Measurements from ENCODE around the gene ANKS3. TPM values are rescaled to one million over a fixed set of nuclear protein-coding genes. Genes with fewer than 3 reads are reported as not detected.

The ANKS3 gene
- total RNA-seq, 2 experiments from 2014 or later: 17.6 to 21.7 TPM

DNA sequence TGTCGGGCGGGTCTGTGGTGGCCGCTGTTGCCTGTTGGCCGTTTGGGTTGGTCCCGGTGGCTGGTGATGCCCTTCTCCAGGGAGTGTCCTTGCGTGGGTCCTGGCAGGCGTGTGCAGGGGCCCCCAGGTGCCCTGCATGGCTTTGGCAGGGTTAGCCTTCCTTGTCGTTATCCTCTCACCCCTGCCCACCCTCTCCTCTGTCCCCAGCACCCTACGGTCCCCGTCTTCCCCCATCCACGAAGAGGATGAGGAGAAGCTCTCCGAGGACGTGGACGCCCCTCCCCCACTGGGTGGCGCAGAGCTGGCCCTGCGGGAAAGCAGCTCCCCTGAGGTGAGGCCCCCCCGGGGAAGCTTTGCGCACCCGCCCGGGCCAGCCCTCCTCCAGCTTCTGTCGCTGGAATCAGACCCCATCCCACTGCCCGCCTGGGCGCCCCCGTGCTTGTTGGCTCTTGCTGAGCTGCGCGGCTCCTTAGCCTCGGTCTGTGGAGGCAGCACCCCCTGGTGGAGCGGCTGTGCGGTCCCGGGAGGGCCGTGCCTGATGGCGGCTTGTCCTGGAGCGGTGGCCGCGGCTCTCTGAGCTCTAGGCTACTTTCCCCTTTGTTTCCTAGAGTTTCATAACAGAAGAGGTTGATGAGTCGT lies 51.3 kb downstream of the ANKS3 start:
- H3K9me2 ChIP-seq (ENCODE audit: insufficient read depth, low read length): no peaks in the 10 kb centered on the region
- no peaks in the 10 kb centered on the region for H4K20me1 ChIP-seq (ENCODE audit: insufficient read depth, low read length)
- BruUV-seq (replicated peaks): no TSS peak
- no peaks in the 10 kb centered on the region for H3K4me1 ChIP-seq (ENCODE audit: insufficient read depth, low read length, poor library complexity, severe bottlenecking)
- no peak overlapping the region for H3K4me2 ChIP-seq (ENCODE audit: low read length)
- no peaks in the 10 kb centered on the region for H3K79me2 ChIP-seq (ENCODE audit: insufficient read depth, low read depth, low read length)
- no peaks in the 10 kb centered on the region for H3K36me3 ChIP-seq (ENCODE audit: insufficient read depth, low read length)
- intact Hi-C loops (cut with micrococcal nuclease; ENCODE audit: unreplicated experiment): no loop called here
- CTCF ChIA-PET (ENCODE audit: unreplicated experiment): no interaction called here
- H2AFZ ChIP-seq (ENCODE audit: low read length): no peak overlapping the region
- no peak overlapping the region for H3K4me3 ChIP-seq (ENCODE audit: low read depth, low read length, poor library complexity, severe bottlenecking)
- POLR2A ChIA-PET: no interaction called here
- no peak for DNase-seq (ENCODE audit: low spot score)
- TF ChIP-seq EZH2phosphoT487 (IDR thresholded peaks at IDR 0.05; ENCODE audit: borderline replicate concordance, low read depth, low read length) (no peak), CTCF (conservative IDR thresholded peaks at IDR 0.05; ENCODE audit: low read length) (peak; percentile 60)
- H3K9me3 ChIP-seq (ENCODE audit: low read length): no peaks in the 10 kb centered on the region
- no peak overlapping the region for H3K27ac ChIP-seq (ENCODE audit: low read depth, low read length, poor library complexity, severe bottlenecking)

GRCh38 chr16:4682084-4682591 lies 51.9 kb downstream of the ANKS3 start:
- DNase-seq (ENCODE audit: low spot score): no peak
- POLR2A ChIA-PET: no interaction called here
- TF ChIP-seq CTCF (conservative IDR thresholded peaks at IDR 0.05; ENCODE audit: low read length): no peak
- TF ChIP-seq EZH2phosphoT487 (IDR thresholded peaks at IDR 0.05; ENCODE audit: borderline replicate concordance, low read depth, low read length): no peak
- Histone ChIP-seq H3K4me3 (ENCODE audit: low read depth, low read length, poor library complexity, severe bottlenecking) (no peak overlapping the region), H3K4me2 (ENCODE audit: low read length) (no peak overlapping the region), H3K9me2 (ENCODE audit: insufficient read depth, low read length) (no peaks in the 10 kb centered on the region), H4K20me1 (ENCODE audit: insufficient read depth, low read length) (no peaks in the 10 kb centered on the region), H3K4me1 (ENCODE audit: insufficient read depth, low read length, poor library complexity, severe bottlenecking) (no peaks in the 10 kb centered on the region), H2AFZ (ENCODE audit: low read length) (no peak overlapping the region), H3K36me3 (ENCODE audit: insufficient read depth, low read length) (no peaks in the 10 kb centered on the region), H3K27ac (ENCODE audit: low read depth, low read length, poor library complexity, severe bottlenecking) (no peak overlapping the region), H3K9me3 (ENCODE audit: low read length) (no peaks in the 10 kb centered on the region), H3K79me2 (ENCODE audit: insufficient read depth, low read depth, low read length) (no peaks in the 10 kb centered on the region)
- CTCF ChIA-PET (ENCODE audit: unreplicated experiment): no interaction called here
- intact Hi-C loops (cut with micrococcal nuclease; ENCODE audit: unreplicated experiment): no loop called here
- no TSS peak for BruUV-seq (replicated peaks)

DNA sequence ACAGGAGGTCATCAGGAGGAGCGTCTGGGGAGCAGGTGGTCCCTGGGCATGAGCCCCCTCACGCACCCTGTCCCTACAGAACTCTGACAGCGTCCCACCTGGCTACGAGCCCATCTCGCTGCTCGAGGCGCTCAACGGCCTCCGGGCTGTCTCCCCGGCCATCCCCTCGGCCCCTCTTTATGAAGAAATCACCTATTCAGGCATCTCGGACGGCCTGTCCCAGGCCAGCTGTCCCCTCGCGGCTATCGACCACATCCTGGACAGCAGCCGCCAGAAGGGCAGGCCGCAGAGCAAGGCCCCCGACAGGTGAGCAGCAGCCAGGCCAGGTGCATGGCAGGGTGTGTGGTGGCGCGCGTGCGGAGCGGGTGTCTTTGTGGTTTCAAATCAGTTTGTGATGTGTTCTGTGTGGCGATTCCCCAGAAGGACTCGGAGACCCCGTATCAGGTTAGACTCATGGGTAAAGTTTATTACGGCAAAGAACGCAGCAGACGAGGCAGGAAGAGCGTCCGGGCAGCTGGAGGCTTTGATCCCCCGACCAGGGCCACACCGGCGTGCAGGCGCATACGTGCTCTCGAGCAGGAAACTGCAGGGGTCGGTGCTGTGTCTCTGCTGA lies 52.5 kb downstream of the ANKS3 start:
- H3K9me2 ChIP-seq (ENCODE audit: insufficient read depth, low read length): no peaks in the 10 kb centered on the region
- H3K9me3 ChIP-seq (ENCODE audit: low read length): no peaks in the 10 kb centered on the region
- DNase-seq (ENCODE audit: low spot score): no peak
- intact Hi-C loops (cut with micrococcal nuclease; ENCODE audit: unreplicated experiment): no loop called here
- H2AFZ ChIP-seq (ENCODE audit: low read length): no peak overlapping the region
- H3K4me1 ChIP-seq (ENCODE audit: insufficient read depth, low read length, poor library complexity, severe bottlenecking): no peaks in the 10 kb centered on the region
- no peaks in the 10 kb centered on the region for H3K79me2 ChIP-seq (ENCODE audit: insufficient read depth, low read depth, low read length)
- ChIA-PET POLR2A (no interaction called here), CTCF (ENCODE audit: unreplicated experiment) (no interaction called here)
- H4K20me1 ChIP-seq (ENCODE audit: insufficient read depth, low read length): no peaks in the 10 kb centered on the region
- no peak for TF ChIP-seq EZH2phosphoT487 (IDR thresholded peaks at IDR 0.05; ENCODE audit: borderline replicate concordance, low read depth, low read length)
- TF ChIP-seq CTCF (conservative IDR thresholded peaks at IDR 0.05; ENCODE audit: low read length): no peak
- H3K4me2 ChIP-seq (ENCODE audit: low read length): no peak overlapping the region
- no TSS peak for BruUV-seq (replicated peaks)
- no peak overlapping the region for H3K27ac ChIP-seq (ENCODE audit: low read depth, low read length, poor library complexity, severe bottlenecking)
- no peaks in the 10 kb centered on the region for H3K36me3 ChIP-seq (ENCODE audit: insufficient read depth, low read length)
- H3K4me3 ChIP-seq (ENCODE audit: low read depth, low read length, poor library complexity, severe bottlenecking): no peak overlapping the region
